Renal cortical epithelial cell (primary cell): ENCODE measurements around the gene CYP4F3. TPM values are rescaled to one million over a fixed set of nuclear protein-coding genes. Genes with fewer than 3 reads are reported as not detected.
"Not testable (repeated sequence)": the region's sequence is repeated elsewhere in the genome, so short reads cannot be mapped to it uniquely, and the experiment has no call there.

ENCODE experiments used
- DNase-seq: peaks from one replicate; pipeline ENCODE4 v3.0.0-alpha.2; 2011; ENCODE audit warnings: low read depth
- total RNA-seq: library from RNA; depleted of rRNA; stranded (reverse); fragments of >200 nt; gene quantifications from 2 replicates; pipeline ENCODE4 v1.2.3, GENCODE V29; 2014

Gene CYP4F3
- total RNA-seq, 1 donor from 2014 or later, result under 0.01 TPM

DNA sequence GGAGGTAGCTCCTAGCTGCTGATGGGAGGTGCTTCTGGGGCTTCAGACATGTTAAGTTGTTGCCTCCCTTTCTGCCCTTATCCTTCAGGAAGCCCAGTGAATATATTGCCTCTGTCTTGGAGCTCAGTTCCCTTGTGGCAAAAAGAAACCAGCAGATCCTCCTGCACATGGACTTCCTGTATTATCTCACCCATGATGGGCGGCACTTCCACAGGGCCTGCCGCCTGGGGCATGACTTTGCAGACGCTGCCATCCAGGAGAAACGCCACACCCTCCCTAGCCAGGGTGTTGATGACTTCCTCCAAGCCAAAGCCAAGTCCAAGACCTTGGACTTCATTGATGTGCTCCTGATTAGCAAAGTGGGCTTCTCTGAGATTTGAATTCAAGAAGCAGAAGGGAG is 26.2 kb downstream of the CYP4F3 start:
- no peak for DNase-seq

DNA sequence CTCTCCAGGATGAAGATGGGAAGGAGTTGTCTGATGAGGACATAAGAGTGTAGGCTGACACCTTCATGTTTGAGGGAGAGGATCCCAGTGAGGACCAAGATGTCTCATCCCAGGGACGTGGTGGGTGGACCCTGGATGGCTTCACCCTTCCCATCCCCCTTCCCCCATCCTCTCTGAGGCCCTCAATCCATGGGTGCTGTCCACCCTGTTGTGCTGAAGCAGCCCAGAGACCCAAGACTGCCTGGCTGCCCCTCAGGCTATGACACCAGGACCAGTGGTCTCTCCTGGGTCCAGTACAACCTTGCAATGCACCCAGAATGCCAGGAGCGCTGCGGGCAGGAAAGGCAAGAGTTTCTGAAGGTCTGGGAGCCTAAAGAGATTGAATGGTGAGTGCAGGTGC is 28.7 kb downstream of the CYP4F3 start:
- no peak for DNase-seq

DNA sequence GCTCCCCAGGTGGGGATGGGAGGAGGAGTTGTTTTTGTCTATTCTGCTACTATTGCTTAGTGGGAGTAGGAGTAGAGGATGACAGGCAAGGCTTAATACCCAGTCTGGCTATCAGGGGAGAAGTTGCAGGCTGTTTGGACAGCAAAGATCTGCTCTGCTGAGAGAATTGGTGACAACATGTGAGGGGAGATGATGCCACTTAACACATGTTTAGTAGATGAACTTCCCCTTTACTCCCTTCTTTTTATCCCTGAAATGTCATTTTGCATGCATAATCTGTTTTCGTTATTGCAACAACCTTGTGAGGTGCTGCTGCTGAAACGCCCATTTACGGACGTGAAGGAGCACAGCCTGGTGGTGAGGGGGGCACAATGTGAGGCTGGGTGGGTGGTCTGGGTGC is 29.2 kb downstream of the CYP4F3 start:
- no peak for DNase-seq

DNA sequence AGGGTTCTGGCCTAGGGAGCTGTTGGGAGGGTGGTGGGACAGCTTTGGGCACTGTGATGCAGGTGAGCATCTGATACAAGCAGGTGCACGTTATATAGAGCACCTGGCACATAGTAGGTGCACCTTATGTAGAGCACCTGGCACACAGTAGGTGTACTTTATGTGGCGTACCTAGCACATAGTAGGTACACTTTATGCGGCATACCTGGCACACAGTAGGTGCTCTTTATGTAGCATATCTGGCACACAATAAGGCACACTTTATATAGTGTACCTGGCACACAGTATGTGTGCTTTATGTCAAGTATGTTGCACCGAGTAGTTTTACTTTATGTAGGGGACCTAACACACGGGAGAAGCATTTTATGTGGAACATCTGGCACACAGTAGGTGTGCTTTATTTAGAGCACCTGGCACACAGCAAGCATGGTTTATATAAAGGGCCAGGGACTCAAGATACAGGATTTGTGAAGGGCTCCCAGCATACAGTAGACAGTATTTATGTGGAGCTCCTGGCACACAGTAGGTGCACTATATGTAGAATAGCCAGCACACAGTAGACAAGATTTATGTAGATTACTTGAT is 30.6 kb downstream of the CYP4F3 start:
- DNase-seq, result no peak

DNA sequence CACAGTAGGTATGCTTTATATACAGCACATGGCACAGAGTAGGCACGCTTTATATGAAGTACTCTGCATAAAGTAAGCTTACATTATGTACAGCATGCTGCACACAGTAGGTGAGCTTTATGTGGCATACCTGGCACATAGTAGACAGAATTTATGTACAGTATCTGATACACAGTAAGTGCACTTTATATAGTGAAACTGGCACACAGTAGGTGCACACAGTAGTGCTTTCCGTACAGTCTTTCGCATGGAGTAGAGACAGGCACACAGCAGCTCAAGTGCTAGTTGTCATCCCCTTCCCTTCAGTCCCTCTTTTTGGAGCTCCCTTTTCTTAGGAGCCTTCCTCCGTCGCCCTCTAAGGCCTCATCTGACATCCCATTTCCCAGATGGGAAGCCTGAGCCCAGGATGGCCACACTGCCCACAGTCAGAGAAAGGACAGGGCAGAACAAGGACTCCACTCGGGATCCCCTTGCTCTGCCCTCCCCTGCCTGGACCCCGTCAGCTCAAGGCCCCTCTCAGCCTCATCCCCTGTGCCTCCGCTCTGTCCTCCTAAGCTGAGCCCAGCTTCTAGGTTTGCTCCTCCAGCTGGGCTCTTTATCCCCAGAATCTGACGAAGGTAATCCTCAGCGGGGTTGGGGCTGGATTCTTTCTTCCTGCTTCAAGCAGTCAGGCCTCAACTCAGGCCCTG is 31.3 kb downstream of the CYP4F3 start:
- DNase-seq, result no peak

DNA sequence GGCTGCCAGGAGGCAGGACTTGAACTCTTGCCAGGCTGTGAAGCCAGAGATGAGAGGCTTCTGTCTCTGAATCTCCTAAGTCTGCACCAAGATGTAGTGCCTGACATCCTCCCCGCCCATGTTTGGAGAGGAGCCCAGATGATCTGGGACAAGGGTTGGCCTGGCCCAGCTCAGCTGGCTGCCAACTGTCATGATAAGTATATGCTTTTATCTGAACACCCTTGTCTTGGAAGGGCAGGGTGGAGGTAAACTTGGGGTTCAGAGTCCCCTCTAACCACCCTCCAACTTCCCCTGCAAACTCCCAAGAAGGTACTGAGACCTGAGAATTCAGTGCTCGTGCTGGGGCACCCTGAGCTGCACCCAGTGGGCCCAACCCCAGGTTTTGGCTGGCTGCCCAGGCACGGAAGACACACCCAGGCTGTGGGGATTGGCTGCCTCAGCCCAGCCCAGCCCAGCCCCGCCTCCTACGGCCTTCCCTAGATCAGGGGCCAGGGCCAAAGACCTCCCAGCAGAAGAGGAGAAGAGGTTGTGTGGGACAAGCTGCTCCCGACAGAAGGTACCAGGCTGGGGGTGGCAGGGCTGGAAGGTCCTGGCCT is 32.0 kb downstream of the CYP4F3 start, which contains the start of gene CYP4F12:
CYP4F12 (plus strand) TSS at position 508 of the 596 bp plus-strand sequence. CDS start 443 bp downstream, outside the sequence.
- DNase-seq, result peak; percentile 4

DNA sequence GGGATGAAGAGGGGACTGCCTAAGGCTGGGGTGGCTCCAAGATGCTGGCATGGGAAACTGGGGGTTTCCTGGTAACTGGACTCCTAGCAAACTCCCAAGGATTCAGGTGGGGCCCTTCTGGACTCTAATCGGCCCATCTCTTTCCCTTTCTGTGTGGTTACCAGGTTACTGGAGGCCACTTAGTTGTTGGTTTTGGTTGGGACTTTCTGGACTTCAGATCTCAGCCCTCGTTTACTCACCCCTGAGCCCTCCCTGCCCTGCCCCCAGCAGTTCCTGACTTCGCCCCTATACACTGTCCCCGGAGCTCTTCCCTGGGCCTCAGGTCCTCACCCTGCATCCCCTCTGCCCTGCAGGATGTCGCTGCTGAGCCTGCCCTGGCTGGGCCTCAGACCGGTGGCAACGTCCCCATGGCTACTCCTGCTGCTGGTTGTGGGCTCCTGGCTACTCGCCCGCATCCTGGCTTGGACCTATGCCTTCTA is 32.5 kb downstream of the CYP4F3 start:
- DNase-seq, result no peak

DNA sequence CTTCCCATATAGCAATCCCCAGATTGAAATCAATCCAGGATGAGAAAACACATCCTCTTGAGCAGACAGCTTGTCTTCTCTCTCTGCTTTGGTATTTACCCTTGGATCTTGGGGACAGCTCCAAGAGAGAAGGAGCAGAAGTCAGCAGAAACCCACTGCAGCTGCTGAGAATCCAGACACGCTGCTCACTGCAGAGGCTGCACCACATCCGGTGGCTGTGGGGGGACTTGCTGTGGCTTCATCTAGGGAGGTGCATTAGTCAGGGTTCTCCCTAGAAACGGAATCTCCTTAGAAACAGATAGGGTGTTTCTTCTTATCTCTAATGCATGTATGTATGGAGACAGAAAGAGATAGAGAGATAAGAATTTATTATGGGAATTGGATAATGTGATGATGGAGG is 34.9 kb downstream of the CYP4F3 start:
- no peak for DNase-seq

DNA sequence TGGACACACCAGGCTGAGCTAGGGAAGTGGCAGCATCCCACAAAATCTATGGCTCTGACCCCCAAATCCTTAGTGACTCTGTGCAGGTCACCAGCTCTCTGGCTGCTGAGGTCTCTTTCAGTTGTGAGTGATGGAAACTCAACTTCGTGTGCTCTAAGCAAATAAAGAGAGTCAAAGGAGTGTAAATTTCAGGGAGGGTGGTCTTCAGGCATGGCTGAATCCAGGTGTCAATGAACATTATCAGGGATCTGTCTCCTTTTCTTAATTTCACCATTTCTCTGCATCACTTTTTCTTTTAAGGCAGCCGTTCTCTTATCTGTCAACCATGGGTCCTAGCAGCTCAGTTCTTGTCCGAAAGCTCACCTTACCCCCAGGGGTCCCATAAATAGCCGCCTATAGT is 38.4 kb downstream of the CYP4F3 start:
- no peak for DNase-seq

DNA sequence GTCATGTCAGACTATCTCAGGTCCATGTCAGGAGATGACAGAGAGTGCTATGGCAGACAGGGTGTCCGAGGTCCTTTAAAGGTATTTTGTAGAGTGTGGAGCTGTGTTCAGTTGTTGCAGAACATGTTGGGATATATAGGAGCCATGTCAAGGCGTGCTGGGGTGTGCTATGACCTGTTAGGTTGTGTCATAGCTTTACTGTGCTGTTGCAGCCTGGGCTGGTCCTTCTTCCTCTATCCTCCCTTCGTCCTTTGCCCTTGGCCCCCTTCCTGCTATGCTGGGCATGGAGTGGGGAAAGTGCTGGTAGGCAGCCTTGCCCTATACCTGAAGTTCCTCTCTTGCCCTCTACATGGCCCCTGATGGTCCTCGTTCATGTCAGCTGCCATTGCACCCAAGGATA is 39.2 kb downstream of the CYP4F3 start:
- DNase-seq, result not testable (repeated sequence)

DNA sequence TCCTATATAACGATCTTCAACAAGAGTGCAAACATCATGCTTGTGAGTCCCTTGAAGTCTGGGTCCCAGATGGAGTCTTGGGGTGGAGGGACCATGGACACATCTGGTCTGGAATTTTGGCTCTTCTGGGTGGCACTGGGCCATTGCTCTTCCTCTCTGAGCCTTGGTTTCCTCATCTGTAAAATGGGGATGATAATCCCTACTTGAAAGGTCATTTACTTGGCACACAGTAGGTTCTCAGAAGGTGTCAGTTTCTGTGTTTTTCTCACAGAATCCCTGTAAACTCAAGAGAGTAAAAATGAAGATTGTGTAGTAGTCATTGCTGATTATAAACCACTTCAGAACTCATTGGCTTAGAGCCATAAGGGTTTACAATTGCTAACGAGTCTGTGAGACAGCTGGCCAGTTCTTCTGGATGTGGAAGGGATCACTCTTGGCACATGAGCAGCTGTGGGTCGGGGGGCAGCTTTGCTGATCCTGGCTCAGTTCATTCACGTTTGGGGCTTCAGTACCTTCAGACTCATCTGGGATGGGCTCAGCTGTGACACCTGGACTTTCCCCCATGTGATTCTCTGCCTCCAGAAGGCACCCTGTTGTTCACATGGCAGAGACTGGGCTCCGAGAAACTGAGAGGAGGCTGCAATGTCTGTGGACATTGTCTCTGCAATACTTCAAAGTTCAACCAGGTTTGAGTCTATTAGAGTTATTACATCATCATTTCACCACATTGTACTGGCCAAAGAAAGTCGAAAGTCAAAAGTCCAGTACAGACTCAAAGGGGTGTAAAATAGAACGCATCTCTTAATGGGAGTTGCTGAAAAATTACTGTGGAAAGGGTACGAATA is 40.0 kb downstream of the CYP4F3 start:
- DNase-seq, result no peak

DNA sequence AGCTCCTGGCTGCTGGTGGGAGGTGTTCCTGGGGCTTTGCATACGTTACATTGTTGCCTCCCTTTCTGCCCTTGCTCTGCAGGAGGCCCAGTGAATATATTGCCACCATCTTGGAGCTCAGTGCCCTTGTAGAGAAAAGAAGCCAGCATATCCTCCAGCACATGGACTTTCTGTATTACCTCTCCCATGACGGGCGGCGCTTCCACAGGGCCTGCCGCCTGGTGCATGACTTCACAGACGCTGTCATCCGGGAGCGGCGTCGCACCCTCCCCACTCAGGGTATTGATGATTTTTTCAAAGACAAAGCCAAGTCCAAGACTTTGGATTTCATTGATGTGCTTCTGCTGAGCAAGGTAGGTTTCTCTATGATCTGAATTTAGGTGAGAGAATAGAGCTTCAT is 42.7 kb downstream of the CYP4F3 start:
- no peak for DNase-seq

DNA sequence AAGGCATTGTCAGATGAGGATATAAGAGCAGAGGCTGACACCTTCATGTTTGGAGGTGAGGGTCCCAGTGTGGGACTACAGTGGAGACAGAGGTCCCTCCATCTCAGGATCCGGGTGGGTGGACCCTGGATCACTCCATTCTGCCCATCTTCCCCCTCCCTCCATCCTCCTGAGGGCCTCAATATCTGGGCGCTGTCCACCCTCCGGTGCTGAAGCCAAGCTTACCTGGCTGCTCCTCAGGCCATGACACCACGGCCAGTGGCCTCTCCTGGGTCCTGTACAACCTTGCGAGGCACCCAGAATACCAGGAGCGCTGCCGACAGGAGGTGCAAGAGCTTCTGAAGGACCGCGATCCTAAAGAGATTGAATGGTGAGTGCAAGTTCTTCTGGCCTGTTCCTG is 44.1 kb downstream of the CYP4F3 start:
- no peak for DNase-seq

DNA sequence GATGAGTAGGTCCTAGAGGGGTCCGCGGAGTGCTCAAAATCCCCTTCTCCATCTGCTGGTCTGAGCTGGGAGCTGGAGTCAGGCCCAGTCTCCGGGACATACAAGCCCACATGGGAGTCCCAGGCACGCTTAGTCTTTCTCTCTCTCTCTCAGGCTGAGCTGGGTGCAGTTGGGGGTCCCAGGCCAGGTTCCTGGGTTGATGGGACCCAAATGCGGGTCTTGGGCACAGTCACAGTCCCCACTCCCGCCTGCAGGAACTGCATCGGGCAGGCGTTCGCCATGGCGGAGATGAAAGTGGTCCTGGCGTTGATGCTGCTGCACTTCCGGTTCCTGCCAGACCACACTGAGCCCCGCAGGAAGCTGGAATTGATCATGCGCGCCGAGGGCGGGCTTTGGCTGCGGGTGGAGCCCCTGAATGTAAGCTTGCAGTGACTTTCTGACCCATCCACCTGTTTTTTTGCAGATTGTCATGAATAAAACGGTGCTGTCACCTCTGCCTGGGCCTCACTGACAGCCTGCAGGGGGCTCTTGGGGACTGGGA is 56.0 kb downstream of the CYP4F3 start:
- DNase-seq, result no peak

DNA sequence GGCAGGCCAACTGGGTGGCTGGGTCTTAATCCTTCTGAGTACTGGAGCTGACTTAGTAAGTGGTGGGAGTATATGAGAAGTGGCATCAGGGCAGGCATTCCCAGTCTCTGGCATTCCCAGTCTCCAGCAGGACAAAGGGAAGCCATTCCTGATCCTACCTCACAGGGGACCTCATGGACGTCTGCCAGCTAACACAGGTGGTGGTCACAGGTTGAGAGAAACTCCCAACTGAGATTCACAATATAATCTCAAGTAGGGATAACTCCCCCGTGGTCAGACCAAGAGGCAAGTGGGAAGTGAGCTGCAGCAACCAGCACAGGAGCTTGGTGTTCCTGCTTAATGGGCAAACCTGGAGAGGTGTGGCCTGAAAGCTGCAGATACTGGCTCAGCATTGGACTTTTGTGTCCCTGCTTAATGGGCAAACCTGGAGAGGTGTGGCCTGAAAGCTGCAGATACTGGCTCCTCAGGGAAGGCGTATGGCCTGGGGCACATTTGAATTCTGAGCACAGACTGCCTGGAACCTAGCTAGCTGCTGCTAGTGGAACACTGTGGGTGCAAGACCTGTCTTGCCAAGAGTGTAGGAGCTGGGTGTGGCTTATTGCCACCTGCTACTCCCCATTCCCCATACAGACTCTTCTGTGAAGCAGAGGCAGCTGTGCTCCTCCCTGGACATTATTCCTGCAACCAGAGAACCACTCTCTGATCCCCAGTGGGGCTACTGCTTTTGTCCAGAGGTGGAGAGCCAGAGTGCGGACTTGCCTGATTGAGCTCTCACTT is 61.2 kb downstream of the CYP4F3 start:
- peak; percentile 4 for DNase-seq

DNA sequence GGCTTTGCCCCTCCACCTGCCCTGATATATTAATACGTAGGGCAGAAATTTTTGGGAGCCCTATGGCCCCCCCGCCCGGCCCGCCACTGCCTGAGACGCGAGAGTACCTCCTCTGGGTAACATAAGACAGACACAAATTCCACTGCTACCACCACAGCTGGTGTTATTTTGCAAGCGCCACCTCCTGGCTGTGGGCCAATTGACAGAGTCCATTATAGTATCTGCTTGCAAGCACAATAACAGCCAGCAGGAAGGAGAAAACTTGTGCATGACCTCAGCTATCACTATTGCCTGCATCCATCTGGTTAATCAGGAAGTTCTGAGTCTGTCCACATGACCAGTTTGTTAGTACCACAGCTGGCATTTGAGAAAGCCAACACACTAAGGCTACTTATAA is 61.8 kb downstream of the CYP4F3 start:
- peak; percentile 45 for DNase-seq

Other genes with a start within 250 kb of the CYP4F3 start
- gene AKAP8L, start 221.9 kb upstream of the CYP4F3 start, total RNA-seq, result 42.4 and 80.6 TPM in 2 replicates
- gene WIZ, start 190.9 kb upstream of the CYP4F3 start, total RNA-seq, result 3.3 and 31.8 TPM in 2 replicates
- 0.17 and 2.9 TPM in 2 replicates for gene RASAL3, start 176.4 kb upstream of the CYP4F3 start, total RNA-seq
- not detected in 2 replicates for gene PGLYRP2, start 161.4 kb upstream of the CYP4F3 start, total RNA-seq
- gene CYP4F22, start 132.4 kb upstream of the CYP4F3 start, total RNA-seq, result not detected in 2 replicates
- gene CYP4F8, start 25.7 kb upstream of the CYP4F3 start, total RNA-seq, result not detected in 2 replicates
- gene CYP4F12, start 32.2 kb downstream of the CYP4F3 start, total RNA-seq, result not detected in 2 replicates
- not detected in 2 replicates for gene OR10H2, start 87.1 kb downstream of the CYP4F3 start, total RNA-seq
- gene OR10H3, start 97.1 kb downstream of the CYP4F3 start, total RNA-seq, result not detected in 2 replicates
- gene OR10H5, start 146.8 kb downstream of the CYP4F3 start, total RNA-seq, result not detected in 2 replicates
- gene OR10H1, start 174.8 kb downstream of the CYP4F3 start, total RNA-seq, result 0.45 and 1.7 TPM in 2 replicates